Measurements from ENCODE around the gene TNFAIP8L1.
"Not testable (repeated sequence)": the region's sequence is repeated elsewhere in the genome, so short reads cannot be mapped to it uniquely, and the experiment has no call there.

Gene TNFAIP8L1

DNA sequence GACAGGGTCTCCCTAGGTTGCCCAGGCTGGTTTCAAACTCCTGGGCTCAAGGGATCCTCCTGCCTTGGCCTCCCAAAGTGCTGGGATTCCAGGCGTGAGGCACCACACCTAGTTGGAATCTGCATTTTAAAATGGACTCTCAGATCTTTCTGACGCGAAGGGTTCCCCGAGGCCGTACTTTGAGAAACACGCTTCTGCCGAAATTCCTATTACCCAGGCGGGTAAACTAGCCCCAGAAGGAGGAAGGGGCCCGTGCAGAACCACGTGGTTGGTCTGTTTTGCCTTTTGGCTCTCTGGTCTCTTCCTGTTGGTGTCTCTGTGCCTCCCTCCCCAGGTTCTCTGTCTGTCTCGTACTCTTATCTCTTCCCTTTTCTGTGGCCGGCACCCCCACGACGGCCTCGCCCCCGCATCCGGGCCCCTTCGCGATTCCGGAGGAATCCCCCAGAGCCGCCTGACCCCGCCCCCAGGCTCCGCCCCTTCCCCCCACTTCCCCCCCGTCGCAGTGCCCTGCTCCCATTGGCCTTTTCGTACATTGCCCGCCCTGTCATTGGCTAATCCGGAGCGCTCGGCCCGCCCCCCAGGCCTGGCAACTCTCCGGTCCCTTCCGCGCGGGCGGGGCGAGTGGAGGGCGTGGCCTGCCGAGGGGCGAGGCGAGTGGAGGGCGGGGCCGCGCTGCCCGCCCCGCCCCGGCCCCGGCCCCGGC is at the start of gene TNFAIP8L1:
Gene TNFAIP8L1, plus strand, starts transcription at position 689 of the 703 bp plus-strand sequence. CDS start 12,354 bp downstream, outside the sequence.
- DNase-seq: peak; percentile 90

DNA sequence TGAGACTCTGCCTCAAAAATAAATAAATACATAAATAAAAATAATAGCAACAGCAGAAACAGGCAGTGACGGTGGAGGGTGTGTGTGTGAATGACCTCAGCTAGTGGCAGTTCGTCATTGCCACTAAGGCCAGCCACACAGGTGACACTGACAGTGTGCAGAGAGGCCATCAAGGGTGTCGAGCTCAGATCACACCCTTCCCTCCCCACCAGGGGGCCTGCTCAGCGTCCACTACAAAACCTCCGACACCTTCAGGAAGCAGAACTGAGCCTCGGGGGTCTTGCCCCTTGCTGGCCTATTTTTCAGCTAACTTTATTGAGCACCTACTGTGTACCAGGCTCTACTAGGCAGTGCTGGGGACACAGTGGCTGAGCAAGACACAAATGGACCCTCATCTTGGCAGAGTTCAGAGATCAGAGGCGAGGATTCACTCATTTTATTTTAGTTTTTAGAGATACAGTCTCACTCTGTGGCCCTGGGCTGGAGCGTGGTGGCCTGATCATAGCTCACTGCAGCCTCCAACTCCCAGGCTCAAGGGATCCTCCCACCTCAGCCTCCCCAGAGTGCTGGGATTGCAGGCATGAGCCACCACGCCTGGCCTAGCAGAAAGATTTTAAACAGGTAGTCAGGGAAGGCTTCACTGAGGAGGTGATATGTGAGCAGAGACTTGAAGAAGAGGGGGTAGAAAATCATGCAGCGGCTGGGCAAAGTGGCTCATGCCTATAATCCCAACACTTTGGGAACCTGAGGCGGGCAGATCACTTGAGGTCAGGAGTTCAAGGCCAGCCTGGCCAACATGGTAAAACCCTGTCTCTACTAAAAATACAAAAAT is 49.5 kb upstream of the TNFAIP8L1 start:
- DNase-seq: no peak

DNA sequence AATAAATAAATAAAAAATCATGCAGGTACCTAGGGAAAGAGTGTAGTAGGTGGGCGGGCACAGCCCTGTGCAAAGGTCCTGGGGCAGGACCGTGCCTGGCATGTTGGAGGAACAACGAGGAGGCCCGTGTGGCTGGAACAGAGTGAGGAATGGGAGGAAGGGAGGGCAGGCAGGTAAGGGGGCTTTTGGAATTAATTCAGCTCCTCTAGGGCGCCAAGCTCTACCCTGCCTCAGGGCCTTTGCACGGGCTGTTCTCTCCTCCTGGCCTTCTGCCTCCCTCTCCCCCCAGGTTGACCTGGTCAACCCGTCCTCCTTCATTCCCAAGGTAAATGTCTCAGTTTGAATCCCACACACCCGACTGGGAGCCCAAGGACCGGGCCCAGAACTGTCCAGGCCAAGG is 48.8 kb upstream of the TNFAIP8L1 start:
- DNase-seq: no peak

DNA sequence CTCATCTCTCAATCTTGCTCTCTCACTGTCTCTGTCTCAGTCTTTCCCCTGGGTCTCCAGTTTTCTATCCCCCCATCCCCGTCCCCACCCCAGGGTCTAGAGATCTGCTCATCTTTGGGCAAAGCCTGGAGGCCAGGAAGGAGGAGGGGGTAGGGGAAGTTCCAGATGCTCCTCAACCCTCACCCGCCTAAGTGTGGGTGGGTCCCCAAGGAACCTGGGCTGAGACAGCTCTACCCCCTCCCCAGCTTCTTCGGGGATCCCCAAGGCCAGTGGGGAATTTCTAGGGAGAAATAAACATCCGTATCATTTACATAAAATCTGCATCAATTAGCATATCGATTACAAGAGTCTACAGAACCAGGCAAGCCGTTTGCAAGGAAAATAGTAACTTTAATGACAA is 48.0 kb upstream of the TNFAIP8L1 start:
- no peak for DNase-seq

DNA sequence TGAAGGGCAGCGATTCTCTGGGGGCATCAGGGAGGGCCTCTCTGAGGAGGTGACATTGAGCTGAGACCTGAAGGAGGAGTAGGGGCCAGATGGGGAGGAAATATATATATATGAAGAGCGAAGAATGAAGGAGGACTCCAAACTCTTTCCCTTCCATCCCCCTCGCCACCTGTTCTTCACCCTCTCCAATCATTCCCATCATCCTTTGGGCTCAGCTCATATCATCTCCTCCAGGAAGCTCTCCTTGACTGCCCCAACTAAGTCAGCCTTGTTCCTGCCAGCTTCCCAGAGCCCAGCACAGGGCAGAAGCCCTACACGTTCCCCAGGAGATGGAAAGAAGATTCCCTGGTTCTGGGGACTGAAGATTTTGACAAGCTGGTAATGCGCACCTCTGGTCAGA is 46.9 kb upstream of the TNFAIP8L1 start:
- no peak for DNase-seq

DNA sequence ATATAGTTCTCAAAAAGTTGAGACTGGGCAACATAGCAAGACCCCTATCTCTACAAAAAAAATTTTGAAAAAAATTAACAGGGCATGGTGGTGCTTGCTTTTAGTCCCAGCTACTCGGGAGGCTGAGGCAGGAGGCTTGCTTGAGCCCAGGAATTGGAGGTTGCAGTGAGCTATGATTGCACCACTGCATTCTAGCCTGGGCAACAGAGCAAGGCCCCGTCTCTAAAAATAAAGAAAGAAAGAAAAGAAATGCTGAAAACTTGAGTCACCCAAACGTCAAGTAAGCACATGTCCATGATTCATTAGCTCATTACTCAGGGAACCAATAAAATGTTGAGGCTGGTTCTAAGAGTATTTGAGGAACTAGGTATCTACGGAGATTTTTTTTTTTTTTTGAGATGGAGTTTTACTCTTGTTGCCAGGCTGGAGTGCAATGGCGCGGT is 45.9 kb upstream of the TNFAIP8L1 start:
- DNase-seq: no peak

DNA sequence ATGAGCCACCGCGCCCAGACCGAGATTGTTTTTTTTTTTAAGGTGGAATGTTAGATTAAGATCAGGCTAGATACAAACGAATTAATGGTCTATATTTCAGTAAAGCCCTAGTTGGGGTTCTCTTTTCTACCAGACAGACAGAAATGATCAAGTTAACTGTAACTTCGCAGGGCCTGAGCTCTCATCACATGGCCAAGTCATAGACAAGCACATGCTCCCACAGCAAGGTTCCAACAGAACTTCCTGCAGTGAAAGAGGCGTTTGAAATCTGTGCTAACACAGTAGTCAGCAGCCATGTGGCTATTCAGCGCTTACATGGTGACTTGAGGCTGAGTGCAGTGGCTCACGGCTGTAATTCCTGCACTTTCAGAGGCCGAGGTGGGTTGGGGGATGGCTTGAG is 45.1 kb upstream of the TNFAIP8L1 start:
- DNase-seq: no peak

DNA sequence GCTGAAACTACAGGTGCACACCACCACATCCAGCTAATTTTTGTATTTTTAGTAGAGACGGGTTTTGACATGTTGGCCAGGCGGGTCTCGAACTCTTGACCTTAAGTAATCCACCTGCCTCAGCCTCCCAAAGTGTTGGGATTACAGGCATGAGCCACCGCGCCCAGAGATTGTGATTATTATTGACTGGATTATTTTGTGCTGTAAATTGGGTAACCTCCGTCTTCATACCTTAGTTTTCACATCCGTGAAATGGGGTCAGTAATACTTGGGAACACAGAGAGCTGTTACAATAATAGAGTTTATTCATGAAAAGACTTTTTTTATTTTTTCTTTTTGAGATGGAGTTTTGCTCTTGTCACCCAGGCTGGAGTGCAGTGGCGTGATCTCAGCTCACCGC is 44.2 kb upstream of the TNFAIP8L1 start:
- not testable (repeated sequence) for DNase-seq

DNA sequence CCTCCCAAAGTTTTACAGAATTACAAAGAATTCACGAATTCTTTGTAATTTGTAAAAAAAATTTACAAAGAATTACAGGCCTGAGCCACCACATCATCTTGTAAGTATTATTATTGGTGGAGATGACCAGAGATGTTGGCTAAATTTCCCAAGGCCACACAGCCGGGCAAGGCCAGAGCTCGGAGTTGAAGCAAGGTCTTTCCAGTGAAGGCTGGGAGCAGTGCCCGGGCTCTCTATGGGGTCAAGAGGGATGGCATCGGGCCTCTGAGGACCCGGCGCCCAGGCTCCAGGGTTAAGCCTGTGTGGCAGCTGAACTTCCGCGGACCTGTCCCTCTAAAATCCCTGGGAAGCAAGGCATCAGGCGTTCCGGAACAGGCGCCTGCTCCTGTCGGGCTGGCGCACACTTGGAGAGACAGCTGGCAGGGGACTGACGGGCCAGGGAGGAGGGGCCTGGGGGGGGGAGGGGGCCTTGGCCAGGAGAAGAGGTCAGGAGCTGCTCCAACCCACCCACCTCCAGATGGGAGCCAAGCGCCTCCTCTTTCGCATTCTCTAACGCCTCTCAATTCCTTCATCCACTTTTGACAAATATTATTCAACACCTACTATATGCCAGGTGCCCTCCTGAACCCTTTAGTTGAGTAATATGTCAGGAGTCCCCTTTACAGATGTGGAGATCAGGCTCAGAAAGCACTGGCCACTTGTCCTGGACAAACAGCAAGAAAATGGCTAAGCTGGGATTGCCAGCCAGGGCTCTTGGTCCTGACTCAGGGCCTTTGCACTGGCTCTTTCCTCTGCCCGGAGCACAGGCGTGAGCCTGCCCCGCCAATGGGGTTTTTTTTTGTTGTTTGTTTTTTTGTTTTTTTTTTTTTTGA is 43.0 kb upstream of the TNFAIP8L1 start:
- DNase-seq: no peak

DNA sequence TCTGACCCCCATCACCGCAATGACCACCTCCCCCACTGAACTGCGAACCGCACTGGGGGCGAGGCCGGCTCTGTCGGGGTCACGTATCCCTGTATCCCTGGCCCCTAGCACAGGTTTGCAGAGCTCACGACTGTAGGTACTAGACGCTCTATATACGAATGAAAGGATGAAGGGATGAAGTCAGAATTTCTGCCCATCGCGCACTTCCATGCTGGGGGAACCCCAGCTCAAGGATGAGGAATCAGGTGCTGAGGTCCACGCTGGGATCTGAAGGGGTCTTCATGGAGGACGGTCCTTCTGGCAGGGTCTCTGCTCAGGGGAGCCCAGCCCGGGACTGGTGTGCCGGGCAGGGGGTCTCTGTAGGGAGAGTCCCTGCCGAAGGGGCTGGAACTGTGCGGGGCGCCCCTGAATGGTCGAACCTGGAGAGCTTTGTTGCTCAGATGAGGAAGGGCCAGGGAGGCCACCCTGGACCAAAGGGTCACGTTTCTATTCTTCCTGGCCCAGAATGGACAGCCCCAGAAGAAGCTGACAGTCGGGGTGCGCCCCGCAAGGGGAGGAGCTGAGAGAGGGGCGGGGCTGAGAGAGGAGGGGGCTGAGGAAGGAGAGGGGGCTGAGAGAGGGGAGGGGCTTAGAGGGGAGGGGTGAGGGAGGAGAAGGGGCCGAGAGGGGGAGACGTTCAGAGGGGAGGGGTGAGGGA is 41.9 kb upstream of the TNFAIP8L1 start:
- DNase-seq: no peak

DNA sequence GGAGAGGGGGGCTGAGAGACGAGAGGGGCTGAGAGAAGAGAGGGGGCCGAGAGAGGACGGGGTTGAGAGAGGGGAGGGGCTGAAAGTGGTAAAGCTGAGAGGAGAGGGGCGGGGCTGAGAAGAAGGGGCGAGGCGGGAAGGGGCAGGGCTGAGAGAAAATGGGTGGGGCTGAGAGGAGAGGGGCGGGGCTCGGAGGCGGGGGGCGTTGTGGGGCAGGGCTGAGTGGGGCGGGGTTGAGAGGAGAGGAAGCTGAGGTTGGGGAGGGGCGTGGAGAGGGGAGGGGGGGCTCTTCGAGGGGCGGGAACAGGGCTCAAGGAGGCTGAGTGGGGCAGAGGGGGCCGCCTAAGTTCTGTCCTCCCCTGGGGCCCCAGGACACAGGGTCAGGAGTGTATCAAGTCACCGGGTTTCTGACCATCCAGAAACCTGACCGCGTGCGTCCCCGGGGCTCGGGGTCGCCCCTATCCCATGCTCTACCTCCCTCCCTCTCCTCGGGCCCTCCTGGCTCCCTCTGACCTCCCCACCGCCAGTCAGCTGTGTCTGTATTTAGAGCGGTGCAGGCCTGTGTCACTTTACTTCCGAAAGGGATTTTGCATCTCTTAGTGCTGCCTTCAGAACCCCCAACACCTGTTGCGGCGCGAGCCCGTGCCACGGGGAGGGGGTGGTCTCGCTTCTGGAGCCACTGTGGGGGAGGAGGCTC is 41.2 kb upstream of the TNFAIP8L1 start:
- DNase-seq: no peak

DNA sequence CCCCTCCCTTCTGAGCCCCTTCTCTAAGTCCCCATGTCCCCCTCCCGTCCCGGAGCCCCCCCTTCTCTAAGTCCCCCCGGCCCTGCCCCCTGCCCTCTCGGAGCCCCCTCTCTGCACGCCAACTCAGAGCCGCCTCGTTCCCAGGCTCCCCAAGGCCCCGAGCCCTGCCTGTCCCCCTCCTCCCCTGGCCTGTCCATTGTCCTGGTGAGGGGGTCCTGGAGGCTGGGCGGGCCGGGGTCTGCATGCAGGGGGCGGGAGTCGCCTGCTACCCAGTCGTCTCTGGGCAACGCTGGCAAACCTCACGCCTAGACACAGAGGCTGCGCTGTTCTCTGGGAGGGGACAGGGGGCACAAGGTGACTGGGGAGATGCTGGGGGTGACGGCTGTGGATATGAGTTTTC is 40.6 kb upstream of the TNFAIP8L1 start:
- no peak for DNase-seq

DNA sequence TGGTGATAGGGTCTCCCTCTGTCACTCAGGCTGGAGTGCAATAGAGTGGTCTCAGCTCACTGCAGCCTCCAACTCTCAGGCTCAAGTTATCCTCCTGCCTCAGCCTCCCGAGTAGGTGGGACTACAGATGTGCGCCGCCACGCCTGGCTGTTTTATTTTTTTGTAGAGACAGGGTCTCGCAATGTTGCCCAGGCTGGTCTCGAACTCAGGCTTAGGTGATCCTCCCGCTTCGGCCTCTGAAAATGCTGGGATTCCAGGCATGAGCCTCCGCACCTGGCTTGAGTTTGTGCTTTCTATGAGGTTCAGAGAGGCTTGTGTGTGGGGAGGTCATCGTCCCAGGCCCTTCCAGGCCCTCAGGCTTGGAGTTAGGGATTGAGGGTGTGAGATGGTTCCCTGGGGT is 39.2 kb upstream of the TNFAIP8L1 start:
- no peak for DNase-seq

DNA sequence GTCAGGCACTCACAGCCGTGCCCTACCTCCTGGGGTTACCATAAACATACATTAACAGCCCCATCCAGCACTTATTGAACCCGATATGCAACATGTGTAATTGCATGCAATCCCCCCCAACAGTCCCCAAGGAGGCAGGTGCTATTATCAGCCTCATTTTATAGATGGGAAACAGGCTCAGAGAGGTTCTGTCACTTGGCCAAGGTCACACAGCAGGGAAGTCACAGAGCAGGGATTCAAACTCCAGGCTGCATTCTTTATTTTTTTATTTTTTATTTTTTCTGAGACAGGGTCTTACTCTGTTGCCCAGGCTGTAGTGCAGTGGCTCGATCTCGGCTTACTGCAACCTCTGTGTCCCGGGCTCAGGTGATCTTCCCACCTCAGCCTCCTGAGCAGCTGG is 38.4 kb upstream of the TNFAIP8L1 start:
- DNase-seq: no peak

DNA sequence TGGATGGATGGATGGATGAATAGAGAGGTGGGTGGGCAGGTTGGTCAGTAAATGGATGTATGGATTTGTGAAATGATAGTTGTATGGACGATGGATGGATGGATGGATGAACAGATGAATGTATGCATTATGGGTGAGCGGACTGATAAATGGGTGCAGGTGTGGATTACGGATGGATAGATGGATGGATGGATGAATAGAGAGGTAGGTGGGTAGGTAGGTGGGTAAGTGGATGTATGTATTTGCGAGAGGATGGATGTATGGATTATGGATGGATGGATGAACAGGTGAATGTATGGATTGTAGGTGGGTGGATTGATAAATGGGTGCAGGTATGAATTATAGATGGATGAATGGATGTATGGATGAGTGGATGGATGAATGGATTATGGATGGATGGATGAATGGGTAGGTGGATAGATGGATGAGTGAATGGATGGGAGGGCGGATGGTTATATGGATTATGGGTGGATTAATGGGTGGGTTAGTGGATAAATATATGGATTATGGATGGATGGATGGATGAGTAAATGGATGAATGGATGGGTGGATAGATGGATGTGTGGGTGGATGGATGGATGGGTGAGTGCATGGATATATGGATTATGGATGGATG is 37.0 kb upstream of the TNFAIP8L1 start:
- no peak for DNase-seq

DNA sequence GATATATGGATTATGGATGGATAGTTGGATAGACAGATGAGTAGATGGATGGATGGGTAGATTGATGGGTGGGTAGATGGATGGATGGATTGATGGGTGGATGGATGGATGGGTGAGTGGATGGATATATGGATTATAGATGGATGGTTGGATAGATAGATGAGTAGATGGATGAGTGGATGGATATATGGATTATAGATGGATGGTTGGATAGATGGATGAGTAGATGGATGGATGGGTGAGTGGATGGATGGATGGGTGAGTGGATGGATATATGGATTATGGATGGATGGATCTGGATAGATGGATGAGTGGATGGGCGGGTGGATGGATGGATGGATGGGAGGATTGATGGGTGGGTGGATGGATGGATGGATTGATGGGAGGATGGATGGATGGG is 36.4 kb upstream of the TNFAIP8L1 start:
- no peak for DNase-seq

DNA sequence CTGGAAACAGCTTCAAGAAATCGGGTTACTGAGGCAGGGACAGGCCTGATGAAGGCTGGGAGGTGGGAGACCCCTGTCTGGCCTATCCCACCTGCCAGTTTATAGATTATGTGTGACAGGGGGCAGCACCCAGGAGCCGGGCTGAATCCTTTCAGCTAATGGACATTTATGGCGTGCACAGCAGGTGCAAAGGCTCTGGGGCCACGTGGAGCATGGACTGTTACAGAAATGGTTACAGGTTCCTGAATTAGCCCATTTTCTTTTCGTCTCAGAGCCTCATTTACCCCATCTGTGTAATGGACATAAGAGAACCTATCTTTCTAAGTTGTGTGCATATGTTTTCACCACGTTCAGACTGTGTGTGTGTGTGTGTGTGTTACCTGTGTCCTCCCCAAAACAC is 34.4 kb upstream of the TNFAIP8L1 start:
- no peak for DNase-seq

DNA sequence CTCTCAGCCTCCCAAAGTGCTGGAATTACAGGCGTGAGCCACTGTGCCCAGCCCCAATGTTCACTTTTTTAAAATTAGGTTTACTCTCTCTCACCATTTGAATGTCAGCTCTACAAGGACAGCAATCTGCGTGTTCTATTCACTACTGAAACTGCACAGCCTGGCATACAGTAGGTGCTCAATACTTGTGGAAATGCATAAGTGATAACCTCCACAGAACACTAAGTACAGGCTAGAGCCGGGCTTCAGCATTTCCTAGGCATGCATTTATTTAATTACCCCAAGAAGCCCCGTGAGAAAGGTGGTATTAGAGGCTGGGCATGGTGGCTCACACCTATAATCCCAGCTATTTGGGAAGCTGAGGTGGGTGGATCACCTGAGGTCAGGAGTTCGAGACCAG is 33.1 kb upstream of the TNFAIP8L1 start:
- DNase-seq: no peak

DNA sequence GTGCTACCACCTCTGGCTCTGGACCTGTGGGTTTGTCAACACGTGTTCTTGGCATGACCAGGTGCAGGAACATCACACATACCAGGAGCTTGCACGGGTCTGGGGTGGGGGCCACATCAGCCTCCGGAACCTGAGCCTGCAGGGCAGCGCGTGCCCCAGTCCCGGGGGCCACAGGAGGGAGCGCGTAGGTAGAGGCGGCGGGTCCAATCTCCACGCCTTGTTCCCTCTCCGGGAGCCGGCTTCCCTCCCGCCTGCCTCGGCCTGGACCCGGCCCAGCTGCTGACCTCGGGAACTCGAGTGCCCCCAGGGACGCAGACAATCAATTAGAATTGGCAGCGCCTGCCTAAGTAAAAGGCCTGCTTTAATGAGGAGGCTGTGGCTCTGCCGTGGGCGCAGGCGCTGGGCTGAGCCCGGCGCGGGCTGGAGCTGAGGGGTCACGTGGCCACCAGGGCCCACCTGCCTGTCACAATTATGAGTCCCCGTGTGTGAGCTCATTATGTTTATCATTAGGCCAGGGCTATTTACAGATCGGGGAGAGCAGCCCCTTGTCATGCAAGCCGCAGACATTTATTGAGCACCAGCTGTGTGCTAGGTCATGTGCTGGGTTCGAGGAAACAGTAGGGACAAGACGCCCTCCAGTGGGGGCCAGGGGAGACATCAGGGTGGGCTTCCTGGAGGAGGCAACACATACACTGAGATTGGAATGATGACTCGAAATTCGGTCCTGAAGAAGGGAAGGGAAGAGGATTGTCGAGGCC is 32.2 kb upstream of the TNFAIP8L1 start:
- DNase-seq: peak; percentile 57

DNA sequence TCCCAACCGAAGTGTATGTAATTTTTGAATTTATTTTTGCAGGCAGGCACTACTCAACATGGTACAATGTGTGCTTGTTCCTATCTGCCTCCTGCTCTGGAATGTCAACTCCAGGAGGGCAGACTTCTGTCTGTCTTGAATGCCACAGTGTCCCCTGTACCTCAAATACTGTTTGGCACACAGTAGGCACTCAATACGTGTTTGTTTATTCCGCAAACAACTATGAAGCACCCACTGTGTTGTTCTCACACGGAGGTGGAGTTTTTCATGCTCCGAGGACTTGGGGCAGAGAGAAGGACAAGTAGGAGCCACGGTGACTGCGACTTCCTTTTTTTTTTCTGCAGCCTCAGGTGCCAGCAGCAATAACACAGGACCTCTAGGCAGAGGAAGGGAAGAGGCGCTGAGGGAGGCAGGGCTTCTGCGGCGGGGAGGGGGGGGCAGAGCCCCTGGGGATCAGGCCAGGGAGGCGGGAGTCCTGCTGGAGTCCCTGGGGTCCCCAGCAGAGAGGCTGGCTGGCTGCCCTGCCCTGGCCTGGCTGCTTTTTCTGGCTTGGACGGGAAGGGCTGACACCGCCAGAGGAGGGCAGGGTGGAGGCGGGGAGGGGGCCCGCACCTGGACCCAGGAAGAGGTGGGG is 29.3 kb upstream of the TNFAIP8L1 start:
- DNase-seq: no peak
